B cell (primary cell): ENCODE measurements around the gene PPP1R14C.

ENCODE experiments used
- EZH2 ChIP-seq: IDR thresholded peaks from 2 replicates; pipeline ENCODE4 v1.6.1; 2012; ENCODE audit warnings: borderline replicate concordance, low read depth, mild to moderate bottlenecking, moderate library complexity, low read length; ENCODE audit not compliant: insufficient read depth, poor library complexity, severe bottlenecking
- TF ChIP-seq, protein P1 (sequence below): fragments of 200-600 bp; IDR thresholded peaks from one replicate; pipeline ENCODE4 v1.8.0; 2022; ENCODE audit warnings: antibody characterized with exemption, mild to moderate bottlenecking

DNA sequence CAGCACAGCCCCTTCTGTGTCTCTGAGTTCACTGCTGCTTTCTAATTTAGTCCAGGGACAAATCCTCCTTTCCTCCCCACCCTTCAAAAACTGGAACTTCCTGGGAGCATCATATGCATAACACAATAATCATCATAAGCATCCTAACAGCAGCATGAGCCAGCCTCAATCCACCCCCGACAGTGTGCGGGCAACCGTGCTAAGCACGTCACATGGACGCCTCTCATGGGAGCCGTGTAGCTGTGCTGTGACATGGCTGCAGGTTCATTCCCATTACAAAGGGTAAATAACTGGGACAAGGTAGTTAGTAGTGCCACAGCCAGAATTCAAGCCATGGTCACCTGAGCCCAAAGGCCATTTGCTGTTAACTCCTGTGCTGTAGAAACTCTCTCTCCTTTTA, 49.4 kb upstream of the PPP1R14C start:
- TF ChIP-seq, protein P1, sequence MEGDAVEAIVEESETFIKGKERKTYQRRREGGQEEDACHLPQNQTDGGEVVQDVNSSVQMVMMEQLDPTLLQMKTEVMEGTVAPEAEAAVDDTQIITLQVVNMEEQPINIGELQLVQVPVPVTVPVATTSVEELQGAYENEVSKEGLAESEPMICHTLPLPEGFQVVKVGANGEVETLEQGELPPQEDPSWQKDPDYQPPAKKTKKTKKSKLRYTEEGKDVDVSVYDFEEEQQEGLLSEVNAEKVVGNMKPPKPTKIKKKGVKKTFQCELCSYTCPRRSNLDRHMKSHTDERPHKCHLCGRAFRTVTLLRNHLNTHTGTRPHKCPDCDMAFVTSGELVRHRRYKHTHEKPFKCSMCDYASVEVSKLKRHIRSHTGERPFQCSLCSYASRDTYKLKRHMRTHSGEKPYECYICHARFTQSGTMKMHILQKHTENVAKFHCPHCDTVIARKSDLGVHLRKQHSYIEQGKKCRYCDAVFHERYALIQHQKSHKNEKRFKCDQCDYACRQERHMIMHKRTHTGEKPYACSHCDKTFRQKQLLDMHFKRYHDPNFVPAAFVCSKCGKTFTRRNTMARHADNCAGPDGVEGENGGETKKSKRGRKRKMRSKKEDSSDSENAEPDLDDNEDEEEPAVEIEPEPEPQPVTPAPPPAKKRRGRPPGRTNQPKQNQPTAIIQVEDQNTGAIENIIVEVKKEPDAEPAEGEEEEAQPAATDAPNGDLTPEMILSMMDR, result no peak
- no peak for TF ChIP-seq EZH2
